IMR-90 (cell line): Measurements from ENCODE around the gene PTPRCAP. TPM values are rescaled to one million over a fixed set of nuclear protein-coding genes. Genes with fewer than 3 reads are reported as not detected.

Experiments used
- ATAC-seq: fragments of 200-7000 bp; cut with Tn5 transposase; 2 replicates; pipeline ENCODE4 v1.9.1; 2020; ENCODE audit warnings: low read depth, mild to moderate bottlenecking, moderate library complexity
- BruUV-seq: library from RNA; stranded (reverse); fragments of 400-500 nt; replicated peaks from 2 replicates; lab custom pipeline; 2021; lab: Mats Ljungman, UMichigan
- CTCF ChIA-PET: fragments of 300-600 bp; formaldehyde crosslinking; extraction: SDS; loops from one replicate; lab custom pipeline; 2021; ENCODE audit warnings: antibody characterized with exemption; lab: Yijun Ruan, JAX
- POLR2A ChIA-PET: fragments of 300-600 bp; sonication (Branson Sonifier 250); formaldehyde crosslinking; loops from one replicate; lab custom pipeline; 2022; ENCODE audit warnings: antibody characterized with exemption; ENCODE audit not compliant: unreplicated experiment; lab: Charles Lee
- DNase-seq: peaks from one replicate; pipeline ENCODE4 v3.0.0; 2013
- H2AFZ ChIP-seq: replicated peaks from 2 replicates; pipeline ENCODE3; 2013; ENCODE audit warnings: low read length, mild to moderate bottlenecking; ENCODE audit not compliant: poor library complexity
- H2AK5ac ChIP-seq: 2 replicates; pipeline ENCODE4 v1.6.1; 2013; ENCODE audit warnings: low read depth, low read length, inconsistent platforms
- H2AK9ac ChIP-seq: replicated peaks from 2 replicates; pipeline ENCODE3; 2013; ENCODE audit warnings: mild to moderate bottlenecking, low read depth, low read length, moderate library complexity; ENCODE audit not compliant: poor library complexity
- H2BK120ac ChIP-seq: 2 replicates; pipeline ENCODE4 v1.6.1; 2013; ENCODE audit warnings: low read depth, low read length, inconsistent platforms
- H2BK15ac ChIP-seq: 3 replicates; pipeline ENCODE4 v1.6.1; 2013; ENCODE audit warnings: low read depth, low read length, inconsistent platforms
- H2BK20ac ChIP-seq: 2 replicates; pipeline ENCODE4 v1.6.1; 2013; ENCODE audit warnings: low read depth, mild to moderate bottlenecking, inconsistent platforms, low read length, moderate library complexity
- H2BK5ac ChIP-seq: 2 replicates; pipeline ENCODE4 v1.6.1; 2013; ENCODE audit warnings: mild to moderate bottlenecking, low read depth, low read length, inconsistent platforms; ENCODE audit not compliant: poor library complexity, severe bottlenecking
- H3K14ac ChIP-seq: replicated peaks from 2 replicates; pipeline ENCODE4 v1.6.1; 2013; ENCODE audit warnings: low read depth, low read length, inconsistent platforms
- H3K18ac ChIP-seq: 2 replicates; pipeline ENCODE4 v1.6.1; 2013; ENCODE audit warnings: low read depth, low read length, control low read depth
- H3K23ac ChIP-seq: 2 replicates; pipeline ENCODE4 v1.6.1; 2013; ENCODE audit warnings: low read depth, low read length, inconsistent platforms
- H3K27ac ChIP-seq: 2 replicates; pipeline ENCODE4 v1.5.1; 2013; ENCODE audit warnings: mild to moderate bottlenecking, control low read depth, low read length; ENCODE audit not compliant: insufficient read depth
- H3K27me3 ChIP-seq: 2 replicates; pipeline ENCODE4 v1.6.1; 2013; ENCODE audit warnings: low read length; ENCODE audit not compliant: control insufficient read depth, insufficient read depth
- H3K36me3 ChIP-seq: 2 replicates; pipeline ENCODE4 v1.6.1; 2013; ENCODE audit warnings: low read length, mixed read lengths; ENCODE audit not compliant: control insufficient read depth, insufficient read depth
- H3K4ac ChIP-seq: 2 replicates; pipeline ENCODE4 v1.6.1; 2013; ENCODE audit warnings: low read depth, low read length, inconsistent platforms
- H3K4me1 ChIP-seq: 2 replicates; pipeline ENCODE4 v1.6.1; 2013; ENCODE audit warnings: low read length, mixed read lengths; ENCODE audit not compliant: control insufficient read depth, insufficient read depth
- H3K4me2 ChIP-seq: 2 replicates; pipeline ENCODE4 v1.6.1; 2013; ENCODE audit warnings: low read depth, mild to moderate bottlenecking, control low read depth, low read length, moderate library complexity
- H3K4me3 ChIP-seq: 2 replicates; pipeline ENCODE4 v1.5.1; 2013; ENCODE audit warnings: low read depth, mild to moderate bottlenecking, control low read depth, low read length, moderate library complexity; ENCODE audit not compliant: insufficient read depth
- H3K56ac ChIP-seq: 2 replicates; pipeline ENCODE4 v1.6.1; 2013; ENCODE audit warnings: low read length, inconsistent platforms; ENCODE audit not compliant: insufficient read depth; ENCODE audit errors: extremely low read depth
- H3K79me1 ChIP-seq, 2 experiments: 2 replicates each; pipeline ENCODE4 v1.6.1; 2013; ENCODE audit warnings: low read length in 2 of 2, inconsistent platforms in 1 of 2, low read depth in 1 of 2
- H3K9ac ChIP-seq: 2 replicates; pipeline ENCODE4 v1.6.1; 2013; ENCODE audit warnings: low read depth, low read length, control low read depth
- H3K9me1 ChIP-seq: 2 replicates; pipeline ENCODE4 v1.6.1; 2013; ENCODE audit warnings: low read length, inconsistent platforms; ENCODE audit not compliant: insufficient read depth
- H3K9me3 ChIP-seq: 2 replicates; pipeline ENCODE4 v1.6.1; 2013; ENCODE audit warnings: low read length; ENCODE audit not compliant: control insufficient read depth, insufficient read depth
- H4K20me1 ChIP-seq: 2 replicates; pipeline ENCODE4 v1.6.1; 2013; ENCODE audit warnings: low read length, inconsistent platforms; ENCODE audit not compliant: insufficient read depth
- H4K5ac ChIP-seq: 2 replicates; pipeline ENCODE4 v1.6.1; 2013; ENCODE audit warnings: mild to moderate bottlenecking, low read depth, low read length, control low read depth
- H4K8ac ChIP-seq, 2 experiments: 2 replicates each; pipeline ENCODE4 v1.6.1; 2013; ENCODE audit warnings: low read depth in 2 of 2, low read length in 2 of 2, control low read depth in 1 of 2, inconsistent platforms in 1 of 2
- H4K91ac ChIP-seq: 2 replicates; pipeline ENCODE4 v1.6.1; 2013; ENCODE audit warnings: low read depth, low read length, inconsistent platforms; ENCODE audit not compliant: insufficient read depth
- BHLHE40 ChIP-seq: fragments of 150-350 bp; IDR thresholded peaks from 2 replicates; pipeline ENCODE4 v1.6.1; 2016; ENCODE audit warnings: mild to moderate bottlenecking, low read depth, low read length
- CHD1 ChIP-seq: IDR thresholded peaks from 2 replicates; pipeline ENCODE4 v1.6.1; 2012; ENCODE audit warnings: low read depth, low read length, improper control_type of control experiment
- ELK1 ChIP-seq: fragments of 150-350 bp; IDR thresholded peaks from 2 replicates; pipeline ENCODE4 v1.6.1; 2016; ENCODE audit warnings: low read depth, mild to moderate bottlenecking, low read length, moderate library complexity, borderline replicate concordance
- FOS ChIP-seq: fragments of 150-350 bp; IDR thresholded peaks from 2 replicates; pipeline ENCODE4 v1.6.1; 2016; ENCODE audit warnings: low read depth, low read length
- POLR2A ChIP-seq: IDR thresholded peaks from 2 replicates; pipeline ENCODE4 v1.6.1; 2012; ENCODE audit warnings: mild to moderate bottlenecking, low read depth, low read length
- RCOR1 ChIP-seq: IDR thresholded peaks from 2 replicates; pipeline ENCODE4 v1.6.1; 2012; ENCODE audit warnings: mild to moderate bottlenecking, low read length, improper control_type of control experiment; ENCODE audit not compliant: insufficient replicate concordance
- RFX5 ChIP-seq: IDR thresholded peaks from 2 replicates; pipeline ENCODE4 v1.8.0; 2012; ENCODE audit warnings: low read depth, mild to moderate bottlenecking, low read length, moderate library complexity
- SMC3 ChIP-seq: fragments of 150-350 bp; IDR thresholded peaks from 2 replicates; pipeline ENCODE4 v1.6.1; 2016; ENCODE audit warnings: low read depth, mild to moderate bottlenecking, antibody characterized with exemption, low read length, moderate library complexity
- USF2 ChIP-seq: fragments of 150-350 bp; IDR thresholded peaks from 2 replicates; pipeline ENCODE4 v1.6.1; 2017; ENCODE audit warnings: mild to moderate bottlenecking, antibody characterized with exemption, low read length, low read depth
- WGBS, 2 experiments: methylation state at CpG; one replicate each; pipeline versions ENCODE4 v1.1.5 to v1.1.7; 2013; ENCODE audit warnings: missing lambda C conversion rate in 2 of 2; ENCODE audit not compliant: insufficient read length in 1 of 2; ENCODE audit errors: extremely low coverage in 2 of 2; 5-methylcytosine and 5-hydroxymethylcytosine counted together
- dilution Hi-C: fragments of 300-500 bp; cut with HindIII; formaldehyde crosslinking; loops from one replicate; pipeline ENCODE4 v1.14.3; 2018; ENCODE audit warnings: low sequenced_read_pairs; ENCODE audit not compliant: unreplicated experiment
- in situ Hi-C: fragments of 300-500 bp; cut with MboI; formaldehyde crosslinking; loops from 3 replicates; pipeline ENCODE4 v1.14.3; 2019; ENCODE audit warnings: low sequenced_read_pairs, inconsistent platforms, mixed read lengths
- intact Hi-C: fragments of 100-400 bp; cut with micrococcal nuclease; formaldehyde crosslinking; loops from 2 replicates; pipeline ENCODE4 v1.10.0; 2022
- polyA plus RNA-seq, 3 experiments: library from polyadenylated mRNA; depleted of rRNA; stranded (reverse); fragments of >200 nt; gene quantifications; 2 replicates each; pipeline ENCODE4 v1.2.3, GENCODE V29; 2012; ENCODE audit warnings: low replicate concordance in 1 of 3
- total RNA-seq: library from RNA; depleted of rRNA; stranded (reverse); fragments of >200 nt; gene quantifications from 2 replicates; pipeline ENCODE4 v1.2.3, GENCODE V29; 2012

The PTPRCAP gene
- total and polyA plus RNA-seq, 2 of the 4 experiments (the other 2 are of a cell fraction) = 0.24 TPM; not detected in 1

- Histone ChIP-seq H2BK15ac (no peak overlapping the region), H3K36me3 (peaks cover 2% of the 10 kb centered on the region; the same call in 1 of the 2 replicates), H4K20me1 (no peaks in the 10 kb centered on the region), H3K79me1 (peaks cover 4 to 24% of the 10 kb centered on the region in 2 experiments; a peak in 2 of 4 replicates), H2AK9ac (peak overlapping the region; percentile 99), H3K4ac (peak overlapping the region; percentile 79), H4K5ac (0 out of 2 replicates have a peak overlapping the region, but pooled peaks have one; percentile 31), H2AFZ (peak overlapping the region; percentile 98), H2BK20ac (no peak overlapping the region), H3K4me3 (peak overlapping the region; percentile 87), H3K4me1 (peaks cover 9% of the 10 kb centered on the region), H2AK5ac (peak overlapping the region; percentile 86), H3K14ac (peak overlapping the region; percentile 83), H3K4me2 (peak overlapping the region; percentile 94), H2BK5ac (peak overlapping the region; percentile 66), H4K91ac (peak overlapping the region; percentile 39), H2BK120ac (no peak overlapping the region; the same call in 1 of the 2 replicates), H4K8ac (peak overlapping the region; percentile 77 to 84), H3K9me3 (no peaks in the 10 kb centered on the region), H3K18ac (no peak overlapping the region), H3K27me3 (peaks cover 3% of the 10 kb centered on the region; the same call in 1 of the 2 replicates), H3K9me1 (peaks cover 12% of the 10 kb centered on the region), H3K27ac (peak overlapping the region; percentile 78), H3K56ac (peak overlapping the region; percentile 52; the same call in 1 of the 2 replicates), H3K23ac (peak overlapping the region; percentile 95), H3K9ac (peak overlapping the region; percentile 79)
- no TSS peak for BruUV-seq
- 60% methylated on average over 1 of the region's 5 CpGs; no CpG with 5 or more reads in 1 of the 2 experiments for WGBS, 2 experiments
- in situ Hi-C loops = no loop called here
- no peak for TF ChIP-seq POLR2A
- no peak for TF ChIP-seq SMC3
- TF ChIP-seq USF2 = no peak
- no peak for TF ChIP-seq BHLHE40
- no peak for TF ChIP-seq FOS
- TF ChIP-seq CHD1 = no peak
- no peak for TF ChIP-seq ELK1
- TF ChIP-seq RFX5 = no peak
- no peak for TF ChIP-seq RCOR1
- CTCF ChIA-PET = no interaction called here
- dilution Hi-C loops = no loop called here
- ATAC-seq (no peak), DNase-seq (no peak)
- intact Hi-C loops = loop anchor here (1.0 kb wide), 1 partner anchor 25 kb away; the partner anchor contains the start of gene CORO1B
- POLR2A ChIA-PET = interaction anchor here (0.6 kb wide), 1 partner anchor 25 kb away, joined by 6 read pairs; the partner anchor contains the start of gene CORO1B
Observed at GRCh38 chr11:67468056-67468455, 30.6 kb upstream of the PTPRCAP start.
